Esophagus muscularis mucosa (tissue), 4 donors: ENCODE results near the gene TPD52L1. TPM values are rescaled to one million over a fixed set of nuclear protein-coding genes. Genes with fewer than 3 reads are reported as not detected.

Experiments
- DNase-seq: peaks from one replicate; pipeline ENCODE4 v3.0.0-alpha.2; 2017; ENCODE audit errors: extremely low spot score
- H3K27ac ChIP-seq, 4 donors: fragments of 200-600 bp; sonication (generic); replicated peaks in 1 of 4; 1 replicate in 3 of 4; 2 replicates in 1 of 4; pipeline ENCODE4 v1.5.1; 2016 to 2019; ENCODE audit warnings: mild to moderate bottlenecking in 1 of 4
- H3K27me3 ChIP-seq, 4 donors: fragments of 200-600 bp; sonication (generic); one replicate each; pipeline versions ENCODE4 v1.5.1 to v1.6.0; 2016 to 2019
- H3K36me3 ChIP-seq, 4 donors: fragments of 200-600 bp; sonication (generic); one replicate each; pipeline ENCODE4 v1.5.1; 2016 to 2019
- H3K4me1 ChIP-seq, 4 donors: fragments of 200-600 bp; sonication (generic); one replicate each; pipeline ENCODE4 v1.5.1; 2016 to 2019
- H3K4me3 ChIP-seq, 4 donors: fragments of 200-600 bp; sonication (generic); 1 replicate in 2 of 4; 2 replicates in 2 of 4; pipeline ENCODE4 v1.5.1; 2016 to 2019; ENCODE audit warnings: mild to moderate bottlenecking in 4 of 4, moderate library complexity in 1 of 4
- H3K9me3 ChIP-seq, 4 donors: fragments of 200-600 bp; sonication (generic); 1 replicate in 3 of 4; 2 replicates in 1 of 4; pipeline ENCODE4 v1.5.1; 2016 to 2019
- EP300 ChIP-seq: sonication (generic); formaldehyde crosslinking; IDR thresholded peaks from one replicate; pipeline ENCODE4 v1.6.1; 2017; ENCODE audit warnings: antibody characterized with exemption
- POLR2A ChIP-seq: fragments of 450-650 bp; IDR thresholded peaks from one replicate; pipeline ENCODE4 v1.6.1; 2017; ENCODE audit warnings: antibody characterized with exemption, moderate library complexity, mild to moderate bottlenecking, low read depth
- POLR2AphosphoS5 ChIP-seq, 2 donors: sonication (generic); formaldehyde crosslinking; IDR thresholded peaks; one replicate each; pipeline ENCODE4 v1.6.1; 2017; ENCODE audit warnings: antibody characterized with exemption in 2 of 2
- WGBS: methylation state at CpG from one replicate; pipeline ENCODE4 v1.1.5; 2018; 5-methylcytosine and 5-hydroxymethylcytosine counted together
- intact Hi-C: fragments of 100-400 bp; cut with DNase I; formaldehyde crosslinking; loops from one replicate; pipeline ENCODE4 v1.15.1; 2023
- total RNA-seq, 4 donors: library from RNA; depleted of rRNA; stranded (reverse); fragments of >200 nt; gene quantifications; one replicate each; pipeline versions ENCODE4 v1.1.0 to v1.2.1, GENCODE V29; 2016
- TF ChIP-seq, protein P1 (sequence below), 3 experiments: fragments of 200-600 bp in 2 of 3; fragments of 450-650 bp in 1 of 3; sonication (generic) in 2 of 3; IDR thresholded peaks; one replicate each; pipeline ENCODE4 v1.5.1; 2017 to 2019; ENCODE audit warnings: antibody characterized with exemption in 3 of 3, mild to moderate bottlenecking in 2 of 3, moderate library complexity in 1 of 3

Gene TPD52L1
- total RNA-seq, 4 donors from 2014 or later = 18.7 to 46.4 (median 31.1) TPM

- Histone ChIP-seq H3K27ac (no peak overlapping the region), H3K27me3 (no peaks in the 10 kb centered on the region), H3K4me3 (no peak overlapping the region), H3K9me3 (no peaks in the 10 kb centered on the region), H3K36me3 (no peaks in the 10 kb centered on the region), H3K4me1 (no peaks in the 10 kb centered on the region)
- DNase-seq = no peak
- TF ChIP-seq EP300 = no peak
- TF ChIP-seq POLR2AphosphoS5 (IDR thresholded peaks at IDR 0.05) = no peak
- TF ChIP-seq POLR2A = no peak
- TF ChIP-seq, protein P1, sequence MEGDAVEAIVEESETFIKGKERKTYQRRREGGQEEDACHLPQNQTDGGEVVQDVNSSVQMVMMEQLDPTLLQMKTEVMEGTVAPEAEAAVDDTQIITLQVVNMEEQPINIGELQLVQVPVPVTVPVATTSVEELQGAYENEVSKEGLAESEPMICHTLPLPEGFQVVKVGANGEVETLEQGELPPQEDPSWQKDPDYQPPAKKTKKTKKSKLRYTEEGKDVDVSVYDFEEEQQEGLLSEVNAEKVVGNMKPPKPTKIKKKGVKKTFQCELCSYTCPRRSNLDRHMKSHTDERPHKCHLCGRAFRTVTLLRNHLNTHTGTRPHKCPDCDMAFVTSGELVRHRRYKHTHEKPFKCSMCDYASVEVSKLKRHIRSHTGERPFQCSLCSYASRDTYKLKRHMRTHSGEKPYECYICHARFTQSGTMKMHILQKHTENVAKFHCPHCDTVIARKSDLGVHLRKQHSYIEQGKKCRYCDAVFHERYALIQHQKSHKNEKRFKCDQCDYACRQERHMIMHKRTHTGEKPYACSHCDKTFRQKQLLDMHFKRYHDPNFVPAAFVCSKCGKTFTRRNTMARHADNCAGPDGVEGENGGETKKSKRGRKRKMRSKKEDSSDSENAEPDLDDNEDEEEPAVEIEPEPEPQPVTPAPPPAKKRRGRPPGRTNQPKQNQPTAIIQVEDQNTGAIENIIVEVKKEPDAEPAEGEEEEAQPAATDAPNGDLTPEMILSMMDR (IDR thresholded peaks at IDR 0.05) = no peak
- WGBS = 63% methylated on average over 1 of the region's 1 CpG
- intact Hi-C loops = no loop called here
Measured at GRCh38 chr6:125132058-125132457, 21.5 kb upstream of the TPD52L1 start.

- no peaks in the 10 kb centered on the region for H3K4me1 ChIP-seq
- no peaks in the 10 kb centered on the region for H3K36me3 ChIP-seq
- 87% methylated on average over 3 of the region's 3 CpGs for WGBS
- no peaks in the 10 kb centered on the region for H3K27me3 ChIP-seq
- intact Hi-C loops = no loop called here
- H3K27ac ChIP-seq = no peak overlapping the region
- no peak overlapping the region for H3K4me3 ChIP-seq
- no peaks in the 10 kb centered on the region for H3K9me3 ChIP-seq
- DNase-seq = no peak
- TF ChIP-seq POLR2A = no peak
- TF ChIP-seq, protein P1 (IDR thresholded peaks at IDR 0.05) = no peak
- no peak for TF ChIP-seq POLR2AphosphoS5 (IDR thresholded peaks at IDR 0.05)
- TF ChIP-seq EP300 = no peak
Measured at GRCh38 chr6:125136378-125136777, 17.2 kb upstream of the TPD52L1 start.

DNA sequence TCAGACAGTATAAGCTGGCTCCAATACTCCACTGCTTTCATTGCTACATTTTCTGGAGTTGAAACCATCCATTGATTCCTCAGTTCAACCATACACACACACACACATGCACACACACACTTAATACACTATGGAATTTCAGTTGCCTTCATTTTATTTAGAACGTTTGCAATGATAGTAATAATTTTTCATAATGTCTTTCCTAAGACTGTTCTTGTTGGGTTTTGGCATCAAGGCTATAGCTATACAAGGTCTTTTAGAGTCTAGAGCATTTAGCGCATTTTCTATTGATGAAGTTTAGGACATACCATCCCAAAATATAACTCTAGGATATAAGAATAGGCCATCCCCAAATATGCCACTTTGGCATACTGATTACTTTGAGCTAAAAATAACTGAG, 15.5 kb upstream of the TPD52L1 start:
- no peak overlapping the region for H3K27ac ChIP-seq
- TF ChIP-seq, protein P1 (IDR thresholded peaks at IDR 0.05) = no peak
- TF ChIP-seq POLR2AphosphoS5 (IDR thresholded peaks at IDR 0.05) = no peak
- TF ChIP-seq POLR2A = no peak
- no peak for TF ChIP-seq EP300
- H3K27me3 ChIP-seq = no peaks in the 10 kb centered on the region
- intact Hi-C loops = no loop called here
- no peak overlapping the region for H3K4me3 ChIP-seq
- DNase-seq = no peak
- no peaks in the 10 kb centered on the region for H3K9me3 ChIP-seq
- 86% methylated on average over 2 of the region's 2 CpGs for WGBS
- H3K36me3 ChIP-seq = no peaks in the 10 kb centered on the region
- no peaks in the 10 kb centered on the region for H3K4me1 ChIP-seq

GRCh38 chr6:125140808-125141207, 12.8 kb upstream of the TPD52L1 start:
- no peaks in the 10 kb centered on the region for H3K27me3 ChIP-seq
- DNase-seq = no peak
- TF ChIP-seq, protein P1 (IDR thresholded peaks at IDR 0.05) = no peak
- TF ChIP-seq POLR2AphosphoS5 (IDR thresholded peaks at IDR 0.05) (no peak), EP300 (no peak), POLR2A (no peak)
- no peak overlapping the region for H3K4me3 ChIP-seq
- H3K9me3 ChIP-seq = no peaks in the 10 kb centered on the region
- no peaks in the 10 kb centered on the region for H3K4me1 ChIP-seq
- intact Hi-C loops = no loop called here
- H3K36me3 ChIP-seq = no peaks in the 10 kb centered on the region
- H3K27ac ChIP-seq = no peak overlapping the region

DNA sequence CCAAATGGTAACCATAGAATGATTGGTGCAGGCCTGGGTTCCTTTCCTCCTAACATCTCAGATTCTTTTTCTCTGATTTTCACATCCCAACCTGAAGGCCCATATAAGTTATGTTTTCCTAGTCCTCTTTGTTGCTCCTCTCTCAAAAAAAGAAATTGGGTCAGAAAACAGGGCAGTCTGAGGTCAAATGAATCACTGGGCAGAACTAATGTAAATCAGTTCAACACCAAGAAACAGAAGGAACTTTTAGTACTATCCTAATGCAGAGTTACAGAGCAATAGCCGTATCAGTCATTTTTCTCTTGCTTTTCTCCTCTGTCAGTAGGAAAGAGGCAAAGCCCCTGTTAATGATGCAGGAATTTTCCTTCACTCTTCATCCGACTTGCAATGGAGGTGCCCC, 11.0 kb upstream of the TPD52L1 start:
- DNase-seq = no peak
- WGBS = 85% methylated on average over 2 of the region's 2 CpGs
- Histone ChIP-seq H3K9me3 (no peaks in the 10 kb centered on the region), H3K27me3 (no peaks in the 10 kb centered on the region), H3K27ac (no peak overlapping the region), H3K4me1 (no peaks in the 10 kb centered on the region), H3K4me3 (no peak overlapping the region), H3K36me3 (no peaks in the 10 kb centered on the region)
- TF ChIP-seq, protein P1 (IDR thresholded peaks at IDR 0.05) = no peak
- no peak for TF ChIP-seq POLR2A
- TF ChIP-seq EP300 = no peak
- no peak for TF ChIP-seq POLR2AphosphoS5 (IDR thresholded peaks at IDR 0.05)
- intact Hi-C loops = no loop called here
